Type B pancreatic cell (in vitro differentiated cells): Measurements from ENCODE around the gene JMJD6. TPM values are rescaled to one million over a fixed set of nuclear protein-coding genes. Genes with fewer than 3 reads are reported as not detected.

Experiments used
- DNase-seq: peaks from one replicate; pipeline ENCODE4 v3.0.0; 2021; ENCODE audit warnings: mixed read lengths; ENCODE audit not compliant: unreplicated experiment; ENCODE audit errors: extremely low spot score
- H3K27ac Mint-ChIP-seq: 2 replicates; pipeline ENCODE4 v1.8.0; 2021; ENCODE audit warnings: mild to moderate bottlenecking, mixed read lengths
- H3K27me3 Mint-ChIP-seq: 2 replicates; pipeline ENCODE4 v1.8.0; 2021; ENCODE audit warnings: mixed read lengths
- H3K36me3 Mint-ChIP-seq: 2 replicates; pipeline ENCODE4 v1.8.0; 2021; ENCODE audit warnings: mixed read lengths
- H3K4me1 Mint-ChIP-seq: one replicate; pipeline ENCODE4 v1.8.0; 2021; ENCODE audit warnings: mixed read lengths; ENCODE audit not compliant: unreplicated experiment
- H3K4me3 Mint-ChIP-seq: 2 replicates; pipeline ENCODE4 v1.8.0; 2021; ENCODE audit warnings: mild to moderate bottlenecking, mixed read lengths
- H3K9me3 Mint-ChIP-seq: 2 replicates; pipeline ENCODE4 v1.8.0; 2021; ENCODE audit warnings: mixed read lengths
- total RNA-seq: library from RNA; stranded (reverse); gene quantifications from 2 replicates; pipeline ENCODE4 v1.2.1, GENCODE V29; 2021; ENCODE audit warnings: low replicate concordance
- TF ChIP-seq, protein P1 (sequence below): fragments of 200-600 bp; sonication (generic); conservative IDR thresholded peaks from 2 replicates; pipeline ENCODE4 v1.5.0; 2021; ENCODE audit warnings: antibody characterized with exemption, mild to moderate bottlenecking

Gene JMJD6
- total RNA-seq, 1 donor from 2014 or later = 23.6 TPM

DNA sequence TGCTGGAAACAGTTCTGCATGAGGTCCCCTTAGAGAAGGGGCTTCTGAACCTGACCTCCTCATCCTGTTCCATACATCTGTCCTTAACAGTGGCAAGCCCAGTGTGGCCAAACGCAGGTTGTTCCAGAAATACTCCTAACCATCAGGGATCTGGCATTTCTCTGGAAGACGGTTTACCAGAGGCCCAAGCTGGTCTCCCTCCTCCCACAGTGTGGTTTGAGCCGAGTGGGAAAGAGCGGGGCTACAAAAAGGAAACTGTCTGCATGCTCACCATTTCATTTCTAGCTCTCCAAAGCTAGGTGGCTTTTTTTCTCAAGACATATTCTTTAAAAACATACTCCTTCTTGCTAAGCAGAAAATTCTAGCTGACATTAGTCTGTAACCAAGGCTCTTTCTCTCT lies 21.6 kb downstream of the JMJD6 start:
- Mint-ChIP-seq H3K4me1 (peaks cover 58% of the 10 kb centered on the region), H3K27me3 (no peaks in the 10 kb centered on the region), H3K4me3 (no peak overlapping the region), H3K27ac (no peak overlapping the region), H3K36me3 (peaks cover 4% of the 10 kb centered on the region), H3K9me3 (no peaks in the 10 kb centered on the region)
- TF ChIP-seq, protein P1, sequence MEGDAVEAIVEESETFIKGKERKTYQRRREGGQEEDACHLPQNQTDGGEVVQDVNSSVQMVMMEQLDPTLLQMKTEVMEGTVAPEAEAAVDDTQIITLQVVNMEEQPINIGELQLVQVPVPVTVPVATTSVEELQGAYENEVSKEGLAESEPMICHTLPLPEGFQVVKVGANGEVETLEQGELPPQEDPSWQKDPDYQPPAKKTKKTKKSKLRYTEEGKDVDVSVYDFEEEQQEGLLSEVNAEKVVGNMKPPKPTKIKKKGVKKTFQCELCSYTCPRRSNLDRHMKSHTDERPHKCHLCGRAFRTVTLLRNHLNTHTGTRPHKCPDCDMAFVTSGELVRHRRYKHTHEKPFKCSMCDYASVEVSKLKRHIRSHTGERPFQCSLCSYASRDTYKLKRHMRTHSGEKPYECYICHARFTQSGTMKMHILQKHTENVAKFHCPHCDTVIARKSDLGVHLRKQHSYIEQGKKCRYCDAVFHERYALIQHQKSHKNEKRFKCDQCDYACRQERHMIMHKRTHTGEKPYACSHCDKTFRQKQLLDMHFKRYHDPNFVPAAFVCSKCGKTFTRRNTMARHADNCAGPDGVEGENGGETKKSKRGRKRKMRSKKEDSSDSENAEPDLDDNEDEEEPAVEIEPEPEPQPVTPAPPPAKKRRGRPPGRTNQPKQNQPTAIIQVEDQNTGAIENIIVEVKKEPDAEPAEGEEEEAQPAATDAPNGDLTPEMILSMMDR = no peak
- no peak for DNase-seq

GRCh38 chr17:76702941-76703637 lies 23.3 kb downstream of the JMJD6 start:
- Mint-ChIP-seq H3K9me3 (no peaks in the 10 kb centered on the region), H3K4me3 (no peak overlapping the region), H3K36me3 (peaks cover 4% of the 10 kb centered on the region), H3K27ac (no peak overlapping the region), H3K27me3 (no peaks in the 10 kb centered on the region), H3K4me1 (peaks cover 41% of the 10 kb centered on the region)
- TF ChIP-seq, protein P1 = no peak
- DNase-seq = no peak

GRCh38 chr17:76702076-76702475 lies 24.3 kb downstream of the JMJD6 start:
- H3K27ac Mint-ChIP-seq = peak overlapping the region; percentile 79
- TF ChIP-seq, protein P1 = no peak
- no peak overlapping the region for H3K4me3 Mint-ChIP-seq

GRCh38 chr17:76701471-76701967 lies 24.9 kb downstream of the JMJD6 start:
- TF ChIP-seq, protein P1 = no peak
- peak overlapping the region; percentile 75 for H3K4me3 Mint-ChIP-seq
- DNase-seq = no peak
- H3K9me3 Mint-ChIP-seq = no peaks in the 10 kb centered on the region
- no peaks in the 10 kb centered on the region for H3K27me3 Mint-ChIP-seq
- H3K27ac Mint-ChIP-seq = peak overlapping the region; percentile 79
- no peaks in the 10 kb centered on the region for H3K36me3 Mint-ChIP-seq
- peaks cover 43% of the 10 kb centered on the region for H3K4me1 Mint-ChIP-seq

More at GRCh38 chr17:76702076-76702475, 24.3 kb downstream of the JMJD6 start:
- H3K27me3 Mint-ChIP-seq = no peaks in the 10 kb centered on the region
- DNase-seq = no peak
- H3K36me3 Mint-ChIP-seq = peaks cover 4% of the 10 kb centered on the region
- peaks cover 45% of the 10 kb centered on the region for H3K4me1 Mint-ChIP-seq
- H3K9me3 Mint-ChIP-seq = no peaks in the 10 kb centered on the region

DNA sequence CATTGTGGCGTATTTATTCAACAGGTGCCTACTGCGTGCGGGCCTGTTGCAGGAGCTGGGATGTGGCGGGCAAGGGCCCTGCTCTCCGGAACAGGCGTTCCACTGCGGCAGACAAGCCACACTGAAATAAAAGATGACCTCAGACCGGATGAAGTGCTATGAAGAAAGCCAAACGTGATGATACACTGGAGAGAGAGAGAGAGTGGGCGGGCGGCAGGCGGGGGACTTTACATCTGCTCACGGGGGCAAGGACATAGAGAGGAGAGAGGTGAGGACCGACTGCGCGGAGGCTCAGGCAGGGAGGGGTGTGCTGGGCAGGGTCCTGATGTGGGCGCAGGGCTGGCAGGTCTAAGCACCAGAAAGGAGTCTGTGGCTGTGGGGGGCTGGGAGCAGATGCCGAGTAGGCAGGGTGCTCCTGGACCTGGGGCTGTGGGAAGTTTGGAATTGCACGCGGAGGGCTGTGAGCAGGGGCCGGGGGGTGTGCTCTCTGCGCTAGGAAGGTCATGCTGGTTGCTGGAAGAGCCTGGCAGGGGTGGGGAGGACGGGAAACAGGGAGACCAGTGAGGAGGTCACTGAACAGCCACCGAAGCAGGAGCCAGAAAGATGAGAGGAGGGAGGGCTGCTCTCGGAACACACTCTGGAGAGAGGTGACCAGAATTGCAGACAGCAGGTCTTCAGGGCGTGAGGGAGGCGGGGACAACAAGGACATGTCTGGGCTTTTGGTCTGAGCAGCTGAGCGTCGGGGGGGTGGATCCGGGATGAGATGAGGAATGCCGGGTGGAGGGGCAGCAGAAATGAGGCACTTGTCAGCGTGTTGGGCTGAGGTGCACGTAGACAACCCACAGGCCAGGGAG lies 25.6 kb downstream of the JMJD6 start:
- H3K36me3 Mint-ChIP-seq = no peaks in the 10 kb centered on the region
- H3K27ac Mint-ChIP-seq = peak overlapping the region; percentile 79
- peaks cover 43% of the 10 kb centered on the region for H3K4me1 Mint-ChIP-seq
- H3K9me3 Mint-ChIP-seq = no peaks in the 10 kb centered on the region
- TF ChIP-seq, protein P1 = no peak
- H3K27me3 Mint-ChIP-seq = no peaks in the 10 kb centered on the region
- DNase-seq = no peak
- peak overlapping the region; percentile 75 for H3K4me3 Mint-ChIP-seq
